ENCODE results near the gene MTHFD2L.

- TF ChIP-seq ZNF398 (CRISPR knock-in tag; IDR thresholded peaks at IDR 0.05) = no peak
- no peak for TF ChIP-seq ZNF318 (IDR thresholded peaks at IDR 0.05; ENCODE audit: borderline replicate concordance in 1 of 2, low read depth in 1 of 2)
- no peak for TF ChIP-seq EZH2 (IDR thresholded peaks at IDR 0.05; ENCODE audit: borderline replicate concordance, low read depth, low read length)
- TF ChIP-seq CGGBP1 (CRISPR knock-in tag; IDR thresholded peaks at IDR 0.05) = no peak
- TF ChIP-seq MAX (CRISPR knock-in tag; IDR thresholded peaks at IDR 0.05) = no peak
- no peak for TF ChIP-seq ZNF274 (IDR thresholded peaks at IDR 0.05; ENCODE audit: borderline replicate concordance, low read depth, low read length)
- no peak for TF ChIP-seq BRCA1 (IDR thresholded peaks at IDR 0.05)
- TF ChIP-seq BRCA1 (CRISPR knock-in tag; IDR thresholded peaks at IDR 0.05) = no peak
- no peak for TF ChIP-seq ZBTB17 (CRISPR knock-in tag; IDR thresholded peaks at IDR 0.05)
- TF ChIP-seq MAFF (IDR thresholded peaks at IDR 0.05; ENCODE audit: low read length) = no peak
- TF ChIP-seq STAT6 (CRISPR knock-in tag; IDR thresholded peaks at IDR 0.05) = no peak
- TF ChIP-seq RNF219 (CRISPR knock-in tag; IDR thresholded peaks at IDR 0.05) = no peak
- no peak for TF ChIP-seq SREBF1 (IDR thresholded peaks at IDR 0.05; ENCODE audit: borderline replicate concordance, low read depth, low read length)
- TF ChIP-seq RBM39 (optimal IDR thresholded peaks at IDR 0.05; ENCODE audit: low read depth, low read length) = no peak
- no peak for TF ChIP-seq TRIM28 (IDR thresholded peaks at IDR 0.05)
Measured at GRCh38 chr4:74127745-74128144, 30.2 kb upstream of the MTHFD2L start.

Measured in K562 (cell line).